K562 (cell line): ENCODE results near the gene C2orf42. TPM values are rescaled to one million over a fixed set of nuclear protein-coding genes. Genes with fewer than 3 reads are reported as not detected.
A peak's percentile ranks its signal among the peaks of the same experiment; 100 is the strongest.

Experiments
- ATF1 ChIP-seq, 2 experiments: fragments of 450-650 bp in 1 of 2; IDR thresholded peaks; 2 replicates each; pipeline ENCODE4 v1.6.1; 2016; ENCODE audit warnings: missing compliant biosample characterization in 1 of 2, missing genetic modification characterization in 1 of 2
- ATF7 ChIP-seq: fragments of 450-650 bp; IDR thresholded peaks from 2 replicates; pipeline ENCODE4 v1.7.1; 2014; ENCODE audit warnings: mild to moderate bottlenecking, moderate library complexity
- BRD9 ChIP-seq: fragments of 450-650 bp; IDR thresholded peaks from 2 replicates; pipeline ENCODE4 v1.6.1; 2018; ENCODE audit warnings: low read depth; ENCODE audit not compliant: partially characterized antibody
- CEBPZ ChIP-seq: fragments of 150-350 bp; IDR thresholded peaks from 2 replicates; pipeline ENCODE4 v1.6.1; 2014; ENCODE audit warnings: low read depth, mild to moderate bottlenecking, low read length, borderline replicate concordance
- CXXC5 ChIP-seq: fragments of 250-450 bp; sonication (Bioruptor Pico); IDR thresholded peaks from 2 replicates; pipeline ENCODE4 v1.8.0; 2022; ENCODE audit warnings: inconsistent platforms, mild to moderate bottlenecking, moderate library complexity
- E2F4 ChIP-seq: sonication (generic); formaldehyde crosslinking; IDR thresholded peaks from 2 replicates; pipeline ENCODE4 v1.8.0; 2022; ENCODE audit warnings: mild to moderate bottlenecking, low read depth, missing genetic modification reagents
- EHMT2 ChIP-seq: fragments of 450-650 bp; IDR thresholded peaks from 2 replicates; pipeline ENCODE4 v1.6.1; 2018; ENCODE audit warnings: antibody characterized with exemption
- EWSR1 ChIP-seq: fragments of 450-650 bp; IDR thresholded peaks from 2 replicates; pipeline ENCODE4 v1.6.1; 2018; ENCODE audit warnings: borderline replicate concordance, mild to moderate bottlenecking, low read depth, moderate library complexity; ENCODE audit not compliant: partially characterized antibody
- GABPB2 ChIP-seq: fragments of 250-450 bp; sonication (Bioruptor Pico); conservative IDR thresholded peaks from 2 replicates; pipeline ENCODE4 v1.5.1; 2021; ENCODE audit warnings: mild to moderate bottlenecking
- GTF2F1 ChIP-seq: IDR thresholded peaks from 2 replicates; pipeline ENCODE4 v1.6.1; 2011; ENCODE audit warnings: low read depth, low read length, improper control_type of control experiment
- HDAC8 ChIP-seq: fragments of 450-650 bp; IDR thresholded peaks from 2 replicates; pipeline ENCODE4 v1.6.1; 2016; ENCODE audit warnings: mild to moderate bottlenecking, missing genetic modification characterization, moderate library complexity, missing compliant biosample characterization
- ID3 ChIP-seq, 2 experiments: fragments of 250-450 bp in 1 of 2; fragments of 450-650 bp in 1 of 2; sonication (Bioruptor Pico) in 1 of 2; IDR thresholded peaks; 2 replicates each; pipeline versions ENCODE4 v1.6.1 to v1.8.0; 2016 to 2021; ENCODE audit warnings: mild to moderate bottlenecking in 2 of 2, moderate library complexity in 2 of 2, missing compliant biosample characterization in 1 of 2, missing genetic modification characterization in 1 of 2
- KAT8 ChIP-seq: fragments of 450-650 bp; IDR thresholded peaks from 2 replicates; pipeline ENCODE4 v1.6.1; 2016; ENCODE audit warnings: low read depth, mild to moderate bottlenecking
- MTA3 ChIP-seq: fragments of 450-650 bp; formaldehyde crosslinking; IDR thresholded peaks from 2 replicates; pipeline ENCODE4 v1.6.1; 2017; ENCODE audit warnings: mild to moderate bottlenecking, borderline replicate concordance
- SRSF3 ChIP-seq: fragments of 200-400 bp; formaldehyde crosslinking; IDR thresholded peaks from 2 replicates; pipeline ENCODE4 v1.6.1; 2016; ENCODE audit warnings: mild to moderate bottlenecking, low read length, moderate library complexity; ENCODE audit not compliant: insufficient read depth
- TAL1 ChIP-seq: fragments of 450-650 bp; IDR thresholded peaks from 2 replicates; pipeline ENCODE4 v1.6.1; 2016; ENCODE audit warnings: mild to moderate bottlenecking
- TCF3 ChIP-seq: sonication (generic); formaldehyde crosslinking; IDR thresholded peaks from 2 replicates; pipeline ENCODE4 v1.4.0; 2020; ENCODE audit warnings: mild to moderate bottlenecking, missing genetic modification reagents
- XRCC3 ChIP-seq: fragments of 450-650 bp; IDR thresholded peaks from 2 replicates; pipeline ENCODE4 v1.6.1; 2017; ENCODE audit warnings: mild to moderate bottlenecking, moderate library complexity
- ZBTB43 ChIP-seq: sonication (generic); formaldehyde crosslinking; IDR thresholded peaks from 2 replicates; pipeline ENCODE4 v1.8.0; 2023; ENCODE audit warnings: mild to moderate bottlenecking, missing genetic modification reagents
- ZNF324 ChIP-seq: fragments of 250-450 bp; sonication (Bioruptor Pico); IDR thresholded peaks from 2 replicates; pipeline ENCODE4 v1.4.0; 2020; ENCODE audit warnings: mild to moderate bottlenecking
- ZNF354B ChIP-seq: fragments of 250-450 bp; sonication (Bioruptor Pico); IDR thresholded peaks from 2 replicates; pipeline ENCODE4 v1.4.0; 2020
- ZNF668 ChIP-seq: fragments of 250-450 bp; sonication (Bioruptor Pico); IDR thresholded peaks from 2 replicates; pipeline ENCODE4 v1.8.0; 2022; ENCODE audit warnings: mild to moderate bottlenecking, inconsistent platforms
- ZNF707 ChIP-seq: fragments of 250-450 bp; sonication (Bioruptor Pico); conservative IDR thresholded peaks from 2 replicates; pipeline ENCODE4 v1.8.0; 2022; ENCODE audit warnings: inconsistent platforms, mild to moderate bottlenecking, moderate library complexity
- polyA plus RNA-seq, 8 experiments: library from polyadenylated mRNA; depleted of rRNA in 4 of 8; stranded (reverse) in 5 of 8; unstranded in 3 of 8; fragments of >200 nt; fragmentation: Nextera tagmentation in 2 of 8; fragmentation: Illumina TruSeq in 1 of 8; extraction: Ambion mirVana in 2 of 8; extraction: Trizol in 1 of 8; gene quantifications; 2 replicates each; pipeline versions ENCODE4 v1.2.1 to v1.2.3, GENCODE V29; 2011 to 2014; ENCODE audit warnings: inconsistent platforms in 1 of 8, missing spikeins in 1 of 8
- total RNA-seq, 7 experiments: library from RNA; depleted of rRNA in 6 of 7; stranded (reverse); fragments of >200 nt in 6 of 7; fragmentation: Illumina TruSeq in 2 of 7; extraction: Trizol in 2 of 7; gene quantifications; 2 replicates each; pipeline versions ENCODE4 v1.2.1 to v1.2.3, GENCODE V29; 2011 to 2021; ENCODE audit warnings: low replicate concordance in 1 of 7

The C2orf42 gene
- total and polyA plus RNA-seq, 9 of the 15 experiments (the other 6 are each of a cell fraction or from before 2014, with no cell fraction given), result 4.6 to 10.9 (median 7.5) TPM

- TF ChIP-seq CEBPZ (no peak), ZBTB43 (CRISPR knock-in tag) (no peak), MTA3 (peak; percentile 81), ATF1 (CRISPR knock-in tag; IDR thresholded peaks at IDR 0.05) (peak; percentile 90), ATF1 (tag; IDR thresholded peaks at IDR 0.05) (peak; percentile 99), BRD9 (peak; percentile 74), EWSR1 (no peak), GTF2F1 (peak; percentile 83; the same call in 1 of the 2 replicates), ZNF707 (CRISPR knock-in tag) (no peak), GABPB2 (CRISPR knock-in tag) (no peak), SRSF3 (no peak), KAT8 (no peak), ATF7 (peak; percentile 100), HDAC8 (no peak), ZNF324 (CRISPR knock-in tag) (no peak), CXXC5 (CRISPR knock-in tag) (peak; percentile 100), ZNF668 (no peak), TAL1 (no peak), EHMT2 (no peak), TCF3 (CRISPR knock-in tag) (no peak; the same call in 1 of the 2 replicates), XRCC3 (no peak), ID3 (CRISPR knock-in tag; IDR thresholded peaks at IDR 0.05) (no peak), ID3 (tag; IDR thresholded peaks at IDR 0.05) (peak; percentile 75), ZNF354B (no peak), E2F4 (CRISPR knock-in tag) (peak; percentile 95)
Measured at GRCh38 chr2:70142590-70143313, 48.1 kb downstream of the C2orf42 start (continued).
